HG02870 (cell line): ENCODE data around the gene IL6R.
A peak's percentile ranks its signal among the peaks of the same experiment; 100 is the strongest.
"Not testable (repeated sequence)": the region's sequence is repeated elsewhere in the genome, so short reads cannot be mapped to it uniquely, and the experiment has no call there.

Source experiments
- ATAC-seq: cut with Tn5 transposase; IDR thresholded peaks from one replicate; pipeline ENCODE4 v1.9.1; 2021; ENCODE audit warnings: mild to moderate bottlenecking, moderate library complexity; ENCODE audit not compliant: unreplicated experiment

Gene IL6R

DNA sequence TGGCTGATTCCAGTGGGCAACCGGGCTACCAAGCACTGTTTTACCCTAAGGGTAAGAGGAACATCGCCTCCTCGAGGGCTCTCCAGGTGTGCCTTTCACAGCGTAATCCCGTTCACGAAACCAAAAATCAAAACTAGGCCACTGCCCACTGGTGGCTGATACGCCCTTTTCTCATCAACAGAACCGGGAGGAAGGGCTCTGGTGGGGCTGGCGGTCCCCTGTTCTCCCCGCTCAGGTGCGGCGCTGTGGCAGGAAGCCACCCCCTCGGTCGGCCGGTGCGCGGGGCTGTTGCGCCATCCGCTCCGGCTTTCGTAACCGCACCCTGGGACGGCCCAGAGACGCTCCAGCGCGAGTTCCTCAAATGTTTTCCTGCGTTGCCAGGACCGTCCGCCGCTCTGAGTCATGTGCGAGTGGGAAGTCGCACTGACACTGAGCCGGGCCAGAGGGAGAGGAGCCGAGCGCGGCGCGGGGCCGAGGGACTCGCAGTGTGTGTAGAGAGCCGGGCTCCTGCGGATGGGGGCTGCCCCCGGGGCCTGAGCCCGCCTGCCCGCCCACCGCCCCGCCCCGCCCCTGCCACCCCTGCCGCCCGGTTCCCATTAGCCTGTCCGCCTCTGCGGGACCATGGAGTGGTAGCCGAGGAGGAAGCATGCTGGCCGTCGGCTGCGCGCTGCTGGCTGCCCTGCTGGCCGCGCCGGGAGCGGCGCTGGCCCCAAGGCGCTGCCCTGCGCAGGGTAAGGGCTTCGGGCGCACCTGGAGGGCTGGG is at the start of gene IL6R:
IL6R (plus strand) TSS at position 360 of the 763 bp plus-strand sequence; CDS start at position 647, 287 bp downstream.
- ATAC-seq: peak; percentile 30

GRCh38 chr1:154358519-154358918 is 46.6 kb upstream of the IL6R start:
- ATAC-seq: no peak

- ATAC-seq: no peak
These were observed 44.9 kb upstream of the IL6R start for GRCh38 chr1:154360288-154360687.

- not testable (repeated sequence) for ATAC-seq
These were observed 44.3 kb upstream of the IL6R start for GRCh38 chr1:154360881-154361280.

- ATAC-seq: no peak
These were observed 43.8 kb upstream of the IL6R start for GRCh38 chr1:154361357-154361756.

DNA sequence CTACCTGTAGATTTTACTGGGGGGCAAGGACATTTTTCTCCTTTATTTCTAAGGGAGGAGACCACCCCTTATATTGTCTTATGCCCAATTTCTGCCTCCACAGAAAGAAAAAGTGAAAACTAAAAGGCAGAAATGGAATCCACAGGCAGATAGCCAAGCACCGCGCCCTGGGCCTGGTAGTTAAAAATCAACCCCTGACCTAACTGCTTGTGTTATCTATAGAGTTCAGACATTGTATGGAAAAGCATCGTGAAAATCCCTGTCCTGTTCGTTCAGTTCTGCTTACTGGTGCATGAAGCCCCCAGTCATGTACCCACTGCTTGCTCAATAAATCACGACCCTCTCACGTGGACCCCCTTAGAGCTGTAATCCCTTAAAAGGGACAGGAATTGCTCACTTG is 33.7 kb upstream of the IL6R start:
- ATAC-seq: no peak

DNA sequence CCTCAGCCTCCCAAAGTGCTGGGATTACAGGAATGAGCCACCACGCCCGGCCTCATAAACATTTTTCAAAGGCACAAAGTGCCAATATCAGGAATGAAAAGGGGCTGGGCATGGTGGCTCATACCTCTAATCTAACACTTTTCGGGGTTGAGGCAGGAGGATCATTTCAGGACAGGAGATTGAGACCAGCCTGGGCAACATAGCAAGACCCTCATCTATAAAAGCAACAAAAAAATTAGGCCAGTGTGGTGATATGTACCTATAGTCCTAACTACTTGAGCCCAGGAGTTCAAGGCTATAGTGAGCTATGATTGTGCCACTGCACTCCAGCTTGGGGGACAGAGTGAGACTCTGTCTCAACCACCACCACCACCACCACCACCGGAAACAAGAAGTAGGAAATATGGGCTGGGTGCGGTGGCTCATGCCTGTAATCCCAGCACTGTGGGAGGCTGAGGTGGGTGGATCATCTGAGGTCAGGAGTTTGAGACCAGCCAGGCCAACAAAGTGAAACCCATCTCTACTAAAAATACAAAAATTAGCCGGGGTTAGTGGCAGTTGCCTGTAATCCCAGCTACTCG is 31.3 kb upstream of the IL6R start:
- not testable (repeated sequence) for ATAC-seq

DNA sequence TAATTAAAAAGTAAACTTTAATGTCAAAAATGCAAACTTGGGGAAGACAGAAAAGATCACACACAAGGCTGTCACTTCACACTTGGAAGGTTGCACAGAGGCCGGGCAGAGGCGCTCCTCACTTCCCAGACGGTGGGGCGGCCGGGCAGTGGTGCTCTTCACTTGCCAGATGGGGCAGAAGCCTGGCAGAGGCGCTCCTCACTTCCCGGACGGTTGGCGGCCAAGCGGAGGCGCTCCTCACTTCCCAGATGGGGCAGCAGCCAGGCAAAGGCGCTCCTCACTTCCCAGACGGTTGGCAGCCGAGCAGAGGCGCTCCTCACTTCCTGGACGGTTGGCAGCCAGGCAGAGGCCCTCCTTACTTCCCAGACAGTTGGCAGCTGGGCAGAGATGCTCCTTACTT is 25.8 kb upstream of the IL6R start:
- no peak for ATAC-seq

DNA sequence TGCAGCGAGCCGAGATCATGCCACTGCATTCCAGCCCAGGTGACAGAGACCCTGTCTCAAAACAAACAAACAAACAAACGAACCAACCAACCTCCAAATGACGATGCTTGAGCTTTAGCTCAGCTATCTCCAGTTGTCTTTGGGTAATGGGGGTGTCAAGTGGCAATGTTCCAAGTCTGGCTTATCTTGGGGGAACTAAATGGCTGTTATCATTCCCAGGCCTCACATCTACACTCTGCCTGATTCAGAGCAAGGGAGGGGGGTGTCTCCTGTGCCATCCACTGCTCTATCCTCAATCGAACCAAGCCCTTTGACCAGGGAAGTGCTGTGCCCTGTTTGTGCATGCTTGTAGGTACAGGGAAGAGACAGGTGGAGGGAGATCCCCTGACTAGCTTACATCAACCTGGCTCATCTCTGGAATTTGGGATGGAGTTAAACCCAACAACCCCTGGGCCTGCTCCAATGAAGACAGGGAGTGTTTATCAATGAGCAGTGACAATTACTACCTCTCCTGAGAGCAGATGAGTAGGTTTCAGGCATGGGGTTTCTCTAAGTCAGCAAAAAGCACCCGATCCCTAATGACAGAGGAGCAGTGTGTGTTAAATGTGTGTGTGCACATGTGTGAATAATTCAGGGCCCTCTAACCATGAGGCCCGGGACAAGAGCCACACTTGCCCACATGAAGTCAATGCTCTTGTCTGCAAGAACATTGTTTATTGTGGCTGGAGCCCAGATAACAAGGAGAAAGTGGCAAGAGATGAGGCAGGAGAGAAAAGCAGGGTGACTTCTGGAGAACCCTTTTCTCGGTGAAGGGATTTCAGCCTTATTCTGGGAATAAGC is 20.3 kb upstream of the IL6R start:
- no peak for ATAC-seq

DNA sequence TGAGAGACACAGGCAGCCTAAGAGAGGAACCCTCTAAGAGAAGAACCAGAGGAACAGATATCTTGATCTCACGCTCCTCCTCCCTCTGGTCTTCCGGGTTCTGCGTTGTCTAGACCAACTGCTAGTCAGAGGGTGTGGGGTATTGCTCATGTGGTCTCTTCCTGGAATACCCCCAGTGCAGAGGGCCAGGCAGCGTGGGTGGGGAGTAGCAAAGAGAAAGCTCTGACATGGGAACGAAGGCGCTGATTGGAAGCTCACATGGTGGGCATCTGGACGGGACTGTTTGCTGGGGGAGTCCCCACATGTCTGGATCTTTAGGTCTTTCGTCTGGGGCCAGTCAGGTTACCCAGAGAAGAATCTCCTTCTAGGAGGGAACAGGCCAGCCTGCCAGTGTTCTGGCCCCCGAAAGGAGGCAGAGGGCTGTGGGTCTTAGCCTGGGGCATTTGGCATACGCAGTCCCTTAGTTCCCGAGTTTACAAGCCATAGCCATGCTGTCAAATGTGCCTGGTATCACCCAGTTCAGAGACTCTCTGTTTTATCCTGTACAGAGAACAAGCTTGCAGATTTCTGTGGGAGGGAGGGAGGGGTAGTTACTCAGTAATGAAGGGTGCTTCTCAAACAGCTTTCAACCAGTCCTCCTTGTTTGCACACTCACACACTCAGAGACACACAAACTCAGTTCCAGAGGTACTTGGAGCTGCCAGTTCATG is 18.3 kb upstream of the IL6R start:
- peak; percentile 66 for ATAC-seq

GRCh38 chr1:154391086-154391770 is 13.9 kb upstream of the IL6R start:
- ATAC-seq: no peak

DNA sequence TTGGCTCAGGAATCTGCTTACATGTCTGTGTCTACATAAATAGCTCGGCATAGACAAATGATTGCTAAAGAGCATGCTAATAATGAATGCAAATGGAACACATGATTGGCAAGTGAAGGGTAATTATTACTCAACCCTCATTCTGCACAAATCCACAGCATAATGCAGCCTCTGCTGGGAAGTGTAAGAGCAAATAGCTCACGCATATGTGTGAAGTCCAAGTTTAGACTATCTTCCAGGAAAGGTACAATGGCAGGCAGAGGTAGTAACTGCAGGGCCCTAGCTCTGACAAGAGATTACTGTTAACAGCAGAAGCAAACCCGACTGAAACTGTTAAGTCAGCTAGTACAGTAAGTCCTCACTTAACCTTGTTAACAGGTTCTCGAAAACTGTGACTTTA is 7.0 kb upstream of the IL6R start:
- ATAC-seq: no peak

GRCh38 chr1:154398678-154399077 is 6.5 kb upstream of the IL6R start:
- ATAC-seq: no peak

DNA sequence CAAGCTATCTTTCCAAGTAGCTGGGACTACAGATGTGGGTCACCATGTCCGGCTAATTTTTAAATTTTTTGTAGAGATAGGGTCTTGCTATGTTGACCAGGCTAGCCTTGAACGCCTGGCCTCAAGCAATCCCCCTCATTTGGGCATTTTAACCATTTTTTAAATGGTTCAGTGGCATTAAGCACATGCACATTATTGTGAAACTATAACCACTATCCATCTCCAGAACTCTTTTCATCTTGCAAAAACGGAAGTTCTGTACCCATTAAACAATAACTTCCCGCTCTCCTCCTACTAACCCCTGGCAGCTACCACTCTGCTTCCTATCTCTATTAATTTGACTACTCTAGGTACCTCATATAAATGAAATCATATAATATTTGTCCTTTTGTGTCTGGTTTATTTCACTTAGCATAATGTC is 4.8 kb upstream of the IL6R start:
- ATAC-seq: no peak

- no peak for ATAC-seq
These were observed 2.7 kb upstream of the IL6R start for GRCh38 chr1:154402409-154402921.

DNA sequence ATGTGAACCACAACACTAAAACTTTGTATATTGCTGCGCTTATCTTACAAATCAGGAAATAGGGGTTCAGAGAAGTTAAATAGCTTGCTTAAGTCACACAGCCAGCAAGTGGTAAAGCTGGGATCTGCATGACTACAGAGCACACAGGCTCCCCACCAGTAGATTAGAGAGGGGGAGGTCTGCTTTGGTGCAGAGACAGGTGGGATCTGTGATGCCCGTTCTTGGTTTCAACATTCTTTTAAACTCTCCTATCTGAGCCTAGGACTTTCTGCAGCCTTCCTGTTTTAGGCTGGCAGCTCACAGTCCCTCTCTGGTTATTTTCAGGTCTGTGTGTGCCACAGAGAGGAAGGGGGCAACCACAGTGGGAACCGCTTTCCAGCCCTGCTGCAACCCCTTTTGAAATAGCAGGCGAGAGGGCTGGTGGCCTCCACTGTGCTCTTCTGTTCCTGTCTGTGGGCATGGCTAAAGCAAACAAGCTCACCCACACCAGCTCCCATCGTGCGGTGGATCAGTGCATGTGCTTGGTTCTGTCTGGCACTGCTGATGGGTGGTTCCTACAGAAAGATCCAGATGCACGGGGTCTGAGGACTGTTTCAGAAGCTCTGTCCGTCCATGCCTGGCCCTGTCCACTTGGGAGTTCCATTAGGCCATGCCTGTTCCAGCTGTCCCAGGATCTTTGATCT is 1.7 kb upstream of the IL6R start:
- no peak for ATAC-seq

GRCh38 chr1:154403983-154404382 is 1.2 kb upstream of the IL6R start:
- ATAC-seq: no peak

DNA sequence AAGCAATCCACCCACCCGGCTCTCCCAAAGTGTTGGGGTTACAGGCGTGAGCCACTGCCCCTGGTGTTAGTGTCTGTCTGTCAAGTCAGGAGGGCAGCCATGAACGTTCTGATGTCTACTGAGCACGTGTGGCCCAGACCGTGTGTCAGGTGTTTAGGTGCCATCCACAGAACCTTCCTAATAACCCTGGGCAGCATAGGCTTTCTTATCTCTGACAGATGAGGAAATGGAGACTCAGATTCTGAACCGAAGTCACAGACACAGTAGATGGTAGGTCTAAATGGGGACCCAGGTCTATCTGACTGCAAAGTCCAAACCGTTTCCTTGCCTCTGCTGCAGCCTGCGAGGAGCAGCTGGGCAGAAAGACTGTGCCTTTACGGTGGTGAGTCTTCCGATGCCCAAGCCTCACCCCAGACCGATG is 622 bp upstream of the IL6R start:
- ATAC-seq: no peak

DNA sequence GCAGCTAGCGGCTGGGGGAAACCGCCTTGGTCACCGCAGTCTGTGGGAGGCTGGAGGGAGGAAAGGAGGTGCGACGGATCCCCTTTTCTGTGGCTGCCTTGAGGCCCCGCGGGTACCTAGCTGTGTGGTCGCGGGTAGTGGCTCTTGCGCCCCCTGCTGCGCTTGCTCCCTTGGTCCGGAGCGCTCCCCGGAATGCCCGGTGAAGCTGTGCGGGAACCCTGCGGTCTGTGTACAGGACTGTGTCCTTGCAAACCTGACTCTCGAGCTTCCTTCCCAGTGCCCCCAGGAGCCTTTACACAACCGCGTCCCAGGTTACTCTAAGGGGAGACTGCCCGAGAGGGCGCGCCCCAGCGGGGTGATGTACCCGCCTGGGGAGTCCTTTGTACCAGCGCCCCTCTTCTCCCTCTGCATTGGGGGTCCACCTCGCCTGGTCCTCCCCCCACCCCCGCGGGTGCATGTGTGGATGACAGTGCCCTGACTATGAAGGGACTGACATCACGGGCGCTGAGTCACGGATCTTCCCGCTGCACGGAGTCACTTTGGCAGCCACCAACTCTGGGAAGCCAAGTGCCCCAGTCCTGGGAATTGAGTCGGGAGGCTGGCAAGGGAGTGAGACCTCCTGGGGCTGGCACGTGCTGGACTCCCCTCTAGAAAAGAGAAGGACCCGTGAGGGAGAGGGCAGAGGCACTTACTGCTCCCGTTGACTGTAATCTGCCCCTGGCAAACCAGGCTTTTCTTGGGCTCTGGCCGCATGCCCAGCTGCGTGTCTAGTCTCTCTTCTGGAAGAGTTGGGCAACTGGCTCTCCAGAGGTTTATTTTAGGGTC is 816 bp downstream of the IL6R start:
- ATAC-seq: peak; percentile 2
